ENCODE data around the gene CD247. TPM values are rescaled to one million over a fixed set of nuclear protein-coding genes. Genes with fewer than 3 reads are reported as not detected.

Gene CD247
- total and polyA plus RNA-seq, 10 of the 15 experiments (the other 5 are each of a cell fraction or from before 2014, with no cell fraction given), result 0.10 to 0.77 (median 0.30) TPM

GRCh38 chr1:167545349-167545748, 27.0 kb upstream of the CD247 start:
- H3K36me3 ChIP-seq (ENCODE audit: control insufficient read depth in 2 of 2, insufficient read depth in 2 of 2, low read length in 1 of 2), result peaks cover 1 to 6% of the 10 kb centered on the region in 2 experiments; a peak in 2 of 4 replicates
- intact Hi-C loops (cut with micrococcal nuclease; ENCODE audit: unreplicated experiment) (no loop called here), in situ Hi-C loops (cut with MboI) (no loop called here)
- ChIA-PET RAD21 (ENCODE audit: unreplicated experiment) (interaction anchor here (0.8 kb wide), 1 partner anchor 42 kb away, joined by 3 read pairs; no protein-coding TSS in a partner anchor), SMC1A (ENCODE audit: uncharacterized antibody, unreplicated experiment) (interaction anchor here (0.7 to 6.8 kb wide), 2 partner anchors 6 to 916 kb away, joined by 3 to 83 read pairs; partner anchors contain the start of gene CREG1), POLR2A (interaction anchor here (0.7 kb wide), 1 partner anchor 9 kb away, joined by 3 read pairs; the partner anchor contains the start of gene CREG1), CTCF (interaction anchor here (0.7 to 9.6 kb wide), 2 partner anchors 8 to 142 kb away, joined by 4 to 262 read pairs; partner anchors contain the start of gene CREG1)
- no TSS peak for BruUV-seq (replicated peaks)
- no peak overlapping the region for H3K27ac ChIP-seq (ENCODE audit: control insufficient read depth, insufficient read depth)
- no peak overlapping the region for H3K4me2 ChIP-seq (ENCODE audit: control insufficient read depth, insufficient read depth)
- peaks cover 6% of the 10 kb centered on the region for H3K79me2 ChIP-seq (ENCODE audit: control insufficient read depth, insufficient read depth, low read length)
- no peak for ATAC-seq
- no peaks in the 10 kb centered on the region for H3K9me3 ChIP-seq (replicated peaks; ENCODE audit: control insufficient read depth, insufficient read depth, low read length)
- no peaks in the 10 kb centered on the region for H4K20me1 ChIP-seq (ENCODE audit: control insufficient read depth, insufficient read depth)
- H2AFZ ChIP-seq (ENCODE audit: control insufficient read depth, low read depth, low read length), result no peak overlapping the region
- WGBS (ENCODE audit: insufficient coverage, insufficient replicate concordance, low lambda C conversion rate, missing lambda C conversion rate), result 71% methylated on average over 4 of the region's 4 CpGs
- H3K27me3 ChIP-seq (replicated peaks in 1 of 2; ENCODE audit: control insufficient read depth in 2 of 2, insufficient read depth in 2 of 2, low read length in 1 of 2), result no peaks in the 10 kb centered on the region
- H3K9ac ChIP-seq (ENCODE audit: control insufficient read depth, insufficient read depth, low read length), result no peak overlapping the region
- no peak for FAIRE-seq
- DNase-seq (ENCODE audit: low read depth, low spot score), result no peak
- peaks cover 44% of the 10 kb centered on the region for H3K4me1 ChIP-seq (ENCODE audit: control insufficient read depth, insufficient read depth, low read length)
- H3K4me3 ChIP-seq, result no peak overlapping the region
- no peak for TF ChIP-seq CBX3 (IDR thresholded peaks at IDR 0.05; ENCODE audit: borderline replicate concordance, low read depth)
- TF ChIP-seq JUND (IDR thresholded peaks at IDR 0.05; ENCODE audit: low read depth, low read length), result no peak
- TF ChIP-seq CEBPZ (IDR thresholded peaks at IDR 0.05; ENCODE audit: low read depth, low read length), result no peak
- TF ChIP-seq KLF5 (IDR thresholded peaks at IDR 0.05; ENCODE audit: partially characterized antibody), result no peak
- TF ChIP-seq SMAD5 (IDR thresholded peaks at IDR 0.05; ENCODE audit: low read depth), result no peak
- no peak for TF ChIP-seq RFX5 (IDR thresholded peaks at IDR 0.05; ENCODE audit: low read depth, low read length)
- TF ChIP-seq NR2C1 (IDR thresholded peaks at IDR 0.05), result no peak
- no peak for TF ChIP-seq NKRF (conservative IDR thresholded peaks at IDR 0.05)
- no peak for TF ChIP-seq HDGF (IDR thresholded peaks at IDR 0.05)
- no peak for TF ChIP-seq TARDBP (IDR thresholded peaks at IDR 0.05; ENCODE audit: borderline replicate concordance)
- no peak for TF ChIP-seq ZZZ3 (IDR thresholded peaks at IDR 0.05; ENCODE audit: control insufficient read depth, insufficient read length, low read depth)
- TF ChIP-seq ZSCAN29 (IDR thresholded peaks at IDR 0.05), result no peak
- no peak for TF ChIP-seq ZNF207 (IDR thresholded peaks at IDR 0.05; ENCODE audit: borderline replicate concordance)
- TF ChIP-seq ZBTB4 (CRISPR knock-in tag; IDR thresholded peaks at IDR 0.05), result no peak
